Stimulated activated CD8-positive, alpha-beta memory T cell treated with anti-CD3 and anti-CD28 coated beads, Interleukin-4, amount 100 ng/mL, for 4 hours (primary cell): ENCODE results near the gene CHST1.

Source experiments
- DNase-seq, 2 donors: peaks; one replicate each; pipeline ENCODE4 v3.0.0-alpha.2; 2020; ENCODE audit warnings: low read depth in 2 of 2, low spot score in 1 of 2

The CHST1 gene

DNA sequence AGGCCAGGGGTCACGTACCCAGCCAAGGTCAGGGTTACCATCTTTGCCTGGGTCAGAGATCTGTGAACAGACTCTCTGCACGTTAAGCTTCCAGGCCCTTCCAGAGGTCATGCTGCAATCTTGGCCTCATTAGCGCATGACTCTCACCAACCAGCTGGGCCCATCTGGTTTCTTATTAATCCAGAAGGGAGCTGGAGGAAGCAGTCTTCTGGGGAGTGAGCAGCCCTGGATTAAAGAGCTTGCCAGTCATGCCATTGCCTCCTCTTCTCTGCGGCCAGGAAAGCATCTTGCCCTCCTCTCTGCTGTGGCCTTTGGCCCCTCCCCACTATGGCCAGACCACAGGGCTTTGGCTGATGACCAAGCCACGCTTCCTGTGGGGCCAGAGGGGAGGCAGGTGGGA is 57.4 kb downstream of the CHST1 start:
- DNase-seq, result no peak

GRCh38 chr11:45606514-45607281 is 58.7 kb downstream of the CHST1 start:
- DNase-seq, result no peak

DNA sequence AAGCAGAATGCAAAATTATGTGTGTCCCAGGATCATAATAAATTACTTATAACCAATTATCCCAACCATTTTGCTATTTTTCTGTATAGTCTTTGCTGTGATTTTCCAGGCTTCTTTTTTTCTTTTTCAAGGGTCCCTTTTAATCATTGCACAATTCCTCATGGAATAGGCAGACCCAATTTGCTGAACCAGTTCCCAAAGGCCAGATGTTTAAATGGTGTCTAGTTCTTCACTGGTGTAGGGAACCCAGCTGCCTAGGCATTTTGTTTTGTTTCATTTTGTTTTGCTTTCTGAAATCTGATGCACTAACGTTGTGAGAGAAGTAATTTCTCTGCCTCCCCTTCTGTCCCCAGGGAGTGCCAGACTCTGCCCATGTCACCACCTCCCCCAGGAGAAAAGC is 60.4 kb downstream of the CHST1 start:
- no peak for DNase-seq

- DNase-seq, result no peak
Measured at GRCh38 chr11:45603946-45604682, 61.3 kb downstream of the CHST1 start.

DNA sequence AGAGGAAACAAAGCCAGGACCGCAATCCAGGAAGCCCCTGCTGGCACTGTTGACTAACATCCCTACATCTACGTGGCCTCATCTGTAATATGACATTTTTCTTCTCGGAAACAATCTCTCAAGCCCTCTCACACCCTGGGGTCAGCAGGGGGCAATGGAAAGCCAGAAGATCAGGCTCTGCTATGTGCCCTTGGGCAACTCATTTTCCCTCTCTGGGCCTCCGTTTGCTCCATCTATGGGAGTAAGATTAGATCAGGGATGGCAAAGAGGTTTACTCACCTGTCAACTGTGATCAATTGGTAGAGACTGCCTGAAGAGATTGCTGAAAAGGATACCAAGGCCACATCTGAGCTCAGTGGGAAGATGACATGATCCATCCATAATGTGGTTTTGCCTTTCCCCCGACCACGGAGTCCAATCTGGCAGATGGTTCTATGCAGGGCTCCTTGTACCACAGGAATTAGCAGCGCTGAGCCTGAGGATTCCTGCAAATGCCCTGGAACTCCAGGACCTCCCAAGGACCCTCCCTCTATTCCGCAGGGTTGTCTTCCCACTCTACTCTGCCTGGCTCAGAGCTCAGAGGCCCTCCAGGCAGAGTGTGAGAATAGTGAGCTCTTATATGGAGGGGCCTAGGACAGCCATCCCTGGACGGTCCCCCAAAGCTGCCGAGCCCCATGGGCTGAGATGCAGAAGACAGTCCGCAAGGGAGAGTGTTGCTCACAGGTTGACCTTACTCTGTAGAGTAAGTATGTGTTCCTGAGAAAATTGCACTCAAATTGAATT is 66.1 kb downstream of the CHST1 start:
- DNase-seq, result no peak
